Measurements from ENCODE around the gene HACD1. TPM values are rescaled to one million over a fixed set of nuclear protein-coding genes. Genes with fewer than 3 reads are reported as not detected.
"Not testable (repeated sequence)": the region's sequence is repeated elsewhere in the genome, so short reads cannot be mapped to it uniquely, and the experiment has no call there.

HACD1 gene
- polyA plus RNA-seq, 1 experiment, result 45.4 TPM

- H3K4me3 ChIP-seq (ENCODE audit: low read depth, low read length), result no peak overlapping the region
- POLR2A ChIA-PET, result no interaction called here
- TF ChIP-seq CTCF (IDR thresholded peaks at IDR 0.05; ENCODE audit: insufficient read depth, low read depth, low read length), result no peak
- CTCF ChIA-PET, result no interaction called here
- H3K27me3 ChIP-seq (ENCODE audit: control insufficient read depth, insufficient read depth, low read length), result no peaks in the 10 kb centered on the region
- H3K36me3 ChIP-seq (ENCODE audit: control insufficient read depth, insufficient read depth, low read length), result no peaks in the 10 kb centered on the region
- DNase-seq (ENCODE audit: low read depth), result no peak
Measured at GRCh38 chr10:17588420-17588819, 28.8 kb downstream of the HACD1 start.

DNA sequence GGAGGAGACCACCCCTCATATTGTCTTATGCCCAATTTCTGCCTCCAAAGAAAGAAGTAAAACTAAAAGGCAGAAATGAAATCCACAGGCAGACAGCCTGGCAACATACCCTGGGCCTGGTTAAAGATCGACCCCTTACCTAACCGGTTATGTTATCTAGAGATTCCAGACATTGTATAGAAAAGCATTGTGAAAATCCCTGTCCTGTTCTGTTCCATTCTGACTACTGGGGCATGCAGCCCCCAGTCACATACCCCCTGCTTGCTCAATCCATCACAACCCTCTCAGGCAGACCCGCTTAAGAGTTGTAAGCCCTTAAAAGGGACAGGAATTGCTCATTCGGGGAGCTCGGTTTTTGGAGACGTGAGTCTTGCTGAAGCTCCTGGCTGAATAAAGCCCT is 29.9 kb downstream of the HACD1 start:
- H3K36me3 ChIP-seq (ENCODE audit: control insufficient read depth, insufficient read depth, low read length); H3K27me3 ChIP-seq (ENCODE audit: control insufficient read depth, insufficient read depth, low read length); H3K4me3 ChIP-seq (ENCODE audit: low read depth, low read length); DNase-seq (ENCODE audit: low read depth); POLR2A ChIA-PET: not testable (repeated sequence)
- CTCF ChIA-PET, result interaction anchor here (0.6 to 0.9 kb wide), 2 partner anchors 21 to 40 kb away, joined by 3 read pairs; no protein-coding TSS in a partner anchor

- Histone ChIP-seq H3K36me3 (ENCODE audit: control insufficient read depth, insufficient read depth, low read length) (no peaks in the 10 kb centered on the region), H3K27me3 (ENCODE audit: control insufficient read depth, insufficient read depth, low read length) (no peaks in the 10 kb centered on the region), H3K4me3 (ENCODE audit: low read depth, low read length) (no peak overlapping the region)
- no peak for DNase-seq (ENCODE audit: low read depth)
- no peak for TF ChIP-seq CTCF (IDR thresholded peaks at IDR 0.05; ENCODE audit: insufficient read depth, low read depth, low read length)
- ChIA-PET CTCF (interaction anchor here (0.6 to 0.9 kb wide), 2 partner anchors 21 to 40 kb away, joined by 3 read pairs; no protein-coding TSS in a partner anchor), POLR2A (no interaction called here)
Measured at GRCh38 chr10:17586821-17587234, 30.3 kb downstream of the HACD1 start.

DNA sequence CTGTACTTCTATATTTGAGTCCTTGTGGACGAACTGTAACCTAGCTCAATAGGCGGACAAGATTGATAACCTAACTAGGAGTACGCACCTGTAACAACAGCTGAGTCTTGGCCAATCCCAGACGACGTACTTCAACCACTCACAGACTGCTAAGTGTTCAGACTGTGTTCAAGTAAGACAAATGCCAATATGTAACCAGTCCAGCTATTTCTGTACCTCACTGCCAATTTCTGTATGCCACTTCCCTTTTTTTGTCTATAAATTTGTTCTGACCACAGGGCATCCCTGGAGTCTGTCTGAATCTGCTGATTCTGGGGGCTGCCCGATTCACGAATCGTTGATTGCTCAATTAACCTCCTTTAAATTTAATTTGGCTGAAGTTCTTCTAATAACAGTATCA is 32.2 kb downstream of the HACD1 start:
- H3K36me3 ChIP-seq (ENCODE audit: control insufficient read depth, insufficient read depth, low read length), result no peaks in the 10 kb centered on the region
- H3K4me3 ChIP-seq (ENCODE audit: low read depth, low read length), result no peak overlapping the region
- H3K27me3 ChIP-seq (ENCODE audit: control insufficient read depth, insufficient read depth, low read length), result no peaks in the 10 kb centered on the region
- TF ChIP-seq CTCF (IDR thresholded peaks at IDR 0.05; ENCODE audit: insufficient read depth, low read depth, low read length), result no peak
- ChIA-PET POLR2A (no interaction called here), CTCF (no interaction called here)
- DNase-seq (ENCODE audit: low read depth), result no peak

DNA sequence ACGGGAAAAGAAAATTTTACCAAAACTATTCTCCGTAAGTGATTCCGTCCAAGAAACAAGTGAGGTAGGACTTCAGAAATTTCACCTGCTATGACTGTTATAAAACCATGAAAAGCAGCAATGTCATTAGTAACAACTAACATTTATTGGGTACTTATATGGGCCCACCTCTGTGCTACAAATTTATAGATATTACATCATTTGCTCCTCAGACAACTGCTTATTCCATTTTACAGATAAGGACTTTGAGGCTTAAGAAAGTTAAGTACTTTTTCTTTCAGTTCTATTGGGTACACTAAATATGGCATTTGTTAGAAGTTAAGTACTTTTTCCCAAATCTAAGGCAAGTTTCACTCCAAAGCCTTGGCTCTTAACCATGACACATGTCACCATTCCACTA is 36.3 kb downstream of the HACD1 start:
- TF ChIP-seq CTCF (IDR thresholded peaks at IDR 0.05; ENCODE audit: insufficient read depth, low read depth, low read length), result no peak
- Histone ChIP-seq H3K4me3 (ENCODE audit: low read depth, low read length) (no peak overlapping the region), H3K36me3 (ENCODE audit: control insufficient read depth, insufficient read depth, low read length) (no peaks in the 10 kb centered on the region), H3K27me3 (ENCODE audit: control insufficient read depth, insufficient read depth, low read length) (no peaks in the 10 kb centered on the region)
- POLR2A ChIA-PET, result no interaction called here
- DNase-seq (ENCODE audit: low read depth), result no peak
- CTCF ChIA-PET, result no interaction called here

DNA sequence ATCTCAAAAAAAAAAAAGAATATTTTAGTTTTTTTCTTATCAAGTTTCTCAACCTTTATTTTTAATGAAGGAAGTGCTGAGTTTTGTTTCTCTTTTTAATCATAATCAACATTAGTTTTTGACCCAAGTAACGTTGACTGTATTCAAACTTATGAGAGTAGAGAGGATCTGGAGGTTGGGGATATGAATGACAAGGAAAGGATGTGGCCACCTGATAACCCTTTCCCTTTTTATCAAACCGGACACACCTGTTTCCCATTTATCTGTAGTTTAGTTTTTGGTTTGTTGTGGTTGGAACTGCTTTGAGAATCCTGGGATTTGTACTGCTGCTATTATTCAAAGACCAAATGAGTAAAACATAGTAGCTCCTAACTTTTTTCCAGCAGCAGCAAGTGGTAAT is 38.6 kb downstream of the HACD1 start:
- no peaks in the 10 kb centered on the region for H3K36me3 ChIP-seq (ENCODE audit: control insufficient read depth, insufficient read depth, low read length)
- no peak for TF ChIP-seq CTCF (IDR thresholded peaks at IDR 0.05; ENCODE audit: insufficient read depth, low read depth, low read length)
- ChIA-PET POLR2A (no interaction called here), CTCF (interaction anchor here (1.1 kb wide), 1 partner anchor 13 kb away, joined by 3 read pairs; no protein-coding TSS in a partner anchor)
- DNase-seq (ENCODE audit: low read depth), result no peak
- H3K4me3 ChIP-seq (ENCODE audit: low read depth, low read length), result no peak overlapping the region
- H3K27me3 ChIP-seq (ENCODE audit: control insufficient read depth, insufficient read depth, low read length), result no peaks in the 10 kb centered on the region

All from BJ (cell line).